ENCODE data around the gene PTPRA.

Gene PTPRA

DNA sequence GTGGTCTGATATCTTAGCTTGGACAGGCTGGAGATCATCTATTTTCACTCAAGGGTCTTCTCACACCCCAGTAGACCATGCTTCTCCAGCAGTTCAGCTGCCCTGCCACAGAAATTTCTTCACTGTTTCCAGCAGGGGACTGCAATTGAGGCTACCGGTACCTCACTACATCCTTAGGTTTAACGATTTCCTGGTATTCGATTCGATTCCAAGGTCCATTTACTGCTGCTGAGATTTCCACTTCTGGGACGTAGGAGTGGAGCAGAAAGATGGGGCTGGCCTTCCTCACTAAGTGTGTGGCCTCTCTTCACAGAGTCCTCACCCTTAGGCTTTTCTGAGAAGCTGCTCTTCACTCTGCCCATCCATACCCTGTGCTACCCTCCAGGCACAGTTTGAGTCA lies 26.6 kb upstream of the PTPRA start:
- intact Hi-C loops (cut with DNase I) = no loop called here
- peak in 1 of 42 donors; percentile 5 for DNase-seq

GRCh38 chr20:2847802-2848201 lies 25.5 kb upstream of the PTPRA start:
- no peak for DNase-seq
- intact Hi-C loops (cut with DNase I) = no loop called here

GRCh38 chr20:2849529-2849928 lies 23.8 kb upstream of the PTPRA start:
- no peak for DNase-seq
- intact Hi-C loops (cut with DNase I) = no loop called here

GRCh38 chr20:2851086-2851485 lies 22.2 kb upstream of the PTPRA start:
- intact Hi-C loops (cut with DNase I) = no loop called here
- DNase-seq = peak in 2 of 42 donors; percentile 10 to 28

DNA sequence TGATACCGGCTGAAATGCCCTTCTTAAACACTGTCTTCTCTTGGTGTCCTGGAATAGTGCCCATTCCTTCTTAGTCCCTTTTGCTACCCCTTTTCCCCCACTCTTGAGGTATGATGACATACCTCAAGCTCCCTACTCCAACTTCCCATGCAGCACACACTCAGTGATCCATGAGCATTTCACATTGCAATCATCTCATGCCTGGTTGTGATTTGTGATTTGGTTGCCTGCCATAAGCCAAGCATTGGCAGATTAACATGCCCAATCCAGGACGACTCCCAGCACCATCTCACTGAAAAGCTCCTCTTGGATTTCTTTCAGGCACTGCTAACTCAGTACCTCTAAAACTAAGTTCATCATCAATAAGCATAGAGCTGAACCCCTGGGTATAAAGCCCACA lies 14.7 kb upstream of the PTPRA start:
- intact Hi-C loops (cut with DNase I) = no loop called here
- peak in 1 of 42 donors; percentile 2 for DNase-seq

DNA sequence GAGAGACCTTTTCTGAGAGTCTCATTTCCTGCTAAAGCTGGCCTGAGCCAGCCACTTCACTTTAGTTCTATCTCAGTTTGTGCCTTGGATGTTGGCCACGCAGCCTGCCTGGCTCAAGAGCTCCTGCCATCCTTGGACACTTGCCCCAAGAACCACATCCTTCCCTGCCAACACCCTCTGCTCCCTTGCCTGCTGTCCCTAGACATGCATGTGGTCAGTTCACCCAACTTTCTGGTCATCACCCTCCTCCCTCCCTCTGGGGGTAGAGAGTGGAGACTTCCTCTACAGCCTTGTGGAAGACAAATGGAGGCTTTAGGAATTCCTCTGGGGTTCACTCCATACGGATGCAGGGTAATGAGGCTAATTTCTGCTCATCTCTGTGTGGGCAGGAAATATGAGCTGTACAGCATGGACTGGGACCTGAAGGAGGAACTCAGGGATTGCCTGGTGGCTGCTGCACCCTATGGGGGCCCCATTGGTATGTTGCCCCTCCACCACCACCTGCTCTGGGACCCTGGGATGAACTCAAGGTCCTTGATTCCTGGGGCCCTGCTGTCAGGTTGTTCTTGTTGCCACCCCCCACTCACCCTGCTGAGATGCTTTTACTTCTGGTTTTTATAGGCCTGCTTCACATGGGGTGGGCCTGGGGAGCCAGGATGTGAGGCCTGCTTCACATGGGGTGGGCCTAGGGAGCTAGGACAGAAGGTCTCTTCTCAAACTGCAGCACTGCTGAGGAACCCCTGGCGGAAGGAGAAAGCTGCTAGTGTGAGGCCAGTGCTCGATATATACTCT lies 13.8 kb upstream of the PTPRA start:
- DNase-seq = peak in 9 of 42 donors; percentile 15 to 63 (median 32)
- intact Hi-C loops (cut with DNase I) = loop anchor here (10.0 kb wide), 1 partner anchor 145 kb away; no protein-coding TSS in a partner anchor

GRCh38 chr20:2864626-2865025 lies 8.7 kb upstream of the PTPRA start:
- peak in 1 of 42 donors; percentile 12 for DNase-seq
- intact Hi-C loops (cut with DNase I) = loop anchor here (10.0 kb wide), 1 partner anchor 140 kb away; no protein-coding TSS in a partner anchor

DNA sequence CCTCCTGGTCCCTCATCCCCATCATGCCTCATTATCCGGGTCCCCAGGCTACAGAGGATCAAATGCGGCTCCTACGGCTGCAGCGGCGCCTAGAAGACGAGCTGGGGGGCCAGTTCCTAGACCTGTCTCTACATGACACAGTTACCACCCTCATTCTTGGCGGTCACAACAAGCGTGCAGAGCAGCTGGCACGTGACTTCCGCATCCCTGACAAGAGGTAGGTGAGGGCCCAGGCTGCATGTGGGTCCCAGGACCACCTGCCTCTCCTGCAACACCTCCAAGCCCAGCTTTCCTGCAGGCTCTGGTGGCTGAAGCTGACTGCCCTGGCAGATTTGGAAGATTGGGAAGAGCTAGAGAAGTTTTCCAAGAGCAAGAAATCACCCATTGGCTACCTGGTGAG lies 8.2 kb upstream of the PTPRA start:
- DNase-seq = no peak
- intact Hi-C loops (cut with DNase I) = loop anchor here (10.0 kb wide), 1 partner anchor 140 kb away; no protein-coding TSS in a partner anchor

- DNase-seq = peak in 16 of 42 donors; percentile 13 to 63 (median 48)
- intact Hi-C loops (cut with DNase I) = loop anchor here (10.0 kb wide), 1 partner anchor 139 kb away; no protein-coding TSS in a partner anchor
Measured at GRCh38 chr20:2865630-2866029, 7.7 kb upstream of the PTPRA start.

DNA sequence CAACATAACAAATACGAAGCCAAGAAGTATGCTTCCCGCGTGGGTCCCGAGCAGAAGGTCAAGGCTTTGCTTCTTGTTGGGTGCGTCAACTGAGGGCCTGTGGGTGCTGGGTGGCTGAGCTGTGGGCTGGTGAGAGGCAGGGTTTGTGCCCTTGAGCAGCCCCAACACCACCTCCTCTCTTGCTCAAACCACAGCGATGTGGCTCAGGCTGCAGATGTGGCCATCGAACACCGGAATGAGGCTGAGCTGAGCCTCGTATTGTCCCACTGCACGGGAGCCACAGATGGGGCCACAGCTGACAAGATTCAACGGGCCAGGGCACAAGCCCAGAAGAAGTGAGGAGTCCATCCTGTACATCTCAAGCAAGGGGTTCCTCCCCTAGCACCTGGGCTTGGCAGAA lies 7.0 kb upstream of the PTPRA start:
- DNase-seq = peak in 1 of 42 donors; percentile 4
- intact Hi-C loops (cut with DNase I) = loop anchor here (10.0 kb wide), 1 partner anchor 139 kb away; no protein-coding TSS in a partner anchor

GRCh38 chr20:2867081-2867864 lies 6.0 kb upstream of the PTPRA start:
- DNase-seq = peak in 1 of 42 donors; percentile 12
- intact Hi-C loops (cut with DNase I) = loop anchor here (10.0 kb wide), 1 partner anchor 138 kb away; no protein-coding TSS in a partner anchor

DNA sequence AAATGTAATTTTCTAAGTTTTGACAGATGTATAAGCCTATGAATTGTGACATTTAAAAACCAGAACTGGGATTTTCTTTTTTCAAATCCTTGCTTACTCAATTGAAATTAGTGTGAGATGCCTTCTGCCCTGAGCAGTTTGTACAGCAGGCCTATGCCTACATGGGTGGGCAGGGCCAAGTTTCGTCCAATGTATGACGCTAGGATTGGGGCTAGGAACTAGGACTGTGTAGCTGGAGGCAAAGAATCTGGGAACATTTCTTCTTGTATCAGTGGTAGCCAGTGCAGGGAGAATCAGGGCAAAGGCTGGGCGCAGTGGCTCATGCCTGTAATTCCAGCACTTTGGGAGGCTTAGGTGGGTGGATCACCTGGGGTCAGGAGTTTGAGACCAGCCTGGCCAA lies 3.9 kb upstream of the PTPRA start:
- intact Hi-C loops (cut with DNase I) = loop anchor here (10.0 kb wide), 1 partner anchor 135 kb away; no protein-coding TSS in a partner anchor
- peak in 1 of 42 donors; percentile 11 for DNase-seq

GRCh38 chr20:2871111-2871465 lies 2.2 kb upstream of the PTPRA start:
- intact Hi-C loops (cut with DNase I) = loop anchor here (5.0 to 10.0 kb wide), 2 partner anchors 74 to 176 kb away; partner anchors contain the start of gene MRPS26
- no peak for DNase-seq

- intact Hi-C loops (cut with DNase I) = loop anchor here (2.0 to 10.0 kb wide), 3 partner anchors 31 to 175 kb away; partner anchors contain the start of genes MRPS26, PCED1A and VPS16
- peak in 5 of 42 donors; percentile 18 to 76 (median 48) for DNase-seq
Measured at GRCh38 chr20:2871661-2872458, 1.4 kb upstream of the PTPRA start.

DNA sequence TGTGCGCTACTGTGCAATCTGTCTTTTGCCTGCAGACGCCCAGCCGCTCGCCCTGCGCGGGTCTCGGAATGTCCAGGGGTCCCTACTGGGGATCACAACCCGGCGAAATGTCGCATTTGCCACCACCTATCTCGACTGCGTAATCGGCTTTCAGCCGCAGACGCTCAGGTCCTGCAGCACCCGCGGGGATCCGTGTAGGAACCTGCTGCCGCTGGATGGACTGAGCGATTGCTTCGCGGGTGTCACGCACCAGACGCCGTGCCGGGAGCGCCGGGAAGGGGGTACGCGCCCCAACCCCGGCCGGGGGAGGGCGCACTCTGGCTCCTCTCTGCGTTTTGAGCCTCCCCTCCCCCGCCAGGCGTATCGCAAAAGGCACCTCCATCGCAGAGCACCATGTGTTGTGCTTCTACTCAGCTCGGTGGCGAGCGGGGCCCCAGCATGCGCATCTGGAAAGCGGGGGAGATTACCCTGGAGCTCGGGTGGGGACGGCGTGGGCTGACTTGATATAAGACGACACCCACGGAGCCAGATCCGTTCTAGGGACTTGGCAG lies 747 bp upstream of the PTPRA start:
- intact Hi-C loops (cut with DNase I) = loop anchor here (2.0 to 10.0 kb wide), 3 partner anchors 32 to 175 kb away; partner anchors contain the start of genes MRPS26, PCED1A and VPS16
- DNase-seq = peak; percentile 69 to 96 (median 87)

GRCh38 chr20:2873747-2874041 lies 413 bp downstream of the PTPRA start:
- intact Hi-C loops (cut with DNase I) = loop anchor here (2.0 to 10.0 kb wide), 3 partner anchors 33 to 174 kb away; partner anchors contain the start of genes MRPS26, PCED1A and VPS16
- peak in 33 of 42 donors; percentile 13 to 70 (median 41) for DNase-seq

DNA sequence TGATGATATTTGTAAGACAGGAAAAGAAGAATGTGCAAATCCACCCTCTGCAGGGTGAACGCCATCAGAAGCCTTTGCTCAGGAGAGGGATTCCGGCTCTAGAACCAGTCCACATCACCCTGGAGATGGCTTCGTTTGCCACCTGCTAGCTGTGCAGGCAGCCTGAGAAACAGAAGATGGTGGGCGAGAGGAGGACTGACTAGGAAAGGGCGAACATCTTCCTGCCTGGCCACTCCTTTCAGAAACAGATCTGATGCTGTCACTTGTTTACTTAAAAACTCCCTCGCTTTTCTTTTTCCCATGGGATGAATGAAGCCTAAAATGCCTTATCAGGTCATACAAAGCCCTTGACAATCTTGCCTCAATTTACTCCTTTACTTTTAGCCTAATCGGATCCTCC lies 1.2 kb downstream of the PTPRA start:
- peak in 17 of 42 donors; percentile 18 to 63 (median 36) for DNase-seq
- intact Hi-C loops (cut with DNase I) = loop anchor here (5.0 to 10.0 kb wide), 2 partner anchors 70 to 173 kb away; partner anchors contain the start of gene MRPS26

DNA sequence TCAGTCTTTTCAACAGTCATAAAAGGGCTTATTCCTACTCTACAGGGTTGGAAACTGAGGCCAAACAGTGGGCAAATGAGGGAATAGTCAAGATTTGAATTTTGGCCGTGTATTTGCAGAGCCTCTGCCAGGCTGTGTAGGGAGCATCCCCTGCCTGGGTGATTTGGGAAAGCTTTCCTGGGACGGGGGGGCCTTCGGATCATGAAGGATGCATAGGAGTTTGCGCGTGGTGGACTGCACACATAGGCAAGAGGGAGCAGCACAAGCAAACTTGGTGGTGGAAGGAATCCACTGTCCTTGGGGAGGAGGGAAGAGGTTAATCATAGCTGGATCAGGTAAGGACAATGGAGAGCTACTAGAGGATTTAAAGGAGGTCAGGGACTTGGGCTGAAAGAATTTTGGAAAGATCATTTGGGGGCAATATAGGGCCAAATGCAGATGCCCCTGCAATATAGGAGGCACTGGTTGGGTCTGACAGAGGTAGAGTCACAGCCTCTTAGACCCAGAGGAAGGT lies 2.5 kb downstream of the PTPRA start:
- intact Hi-C loops (cut with DNase I) = loop anchor here (10.0 kb wide), 1 partner anchor 69 kb away; no protein-coding TSS in a partner anchor
- DNase-seq = no peak

Measured in head of caudate nucleus (tissue), 42 donors.